ENCODE results near the gene ADGRG6. TPM values are rescaled to one million over a fixed set of nuclear protein-coding genes. Genes with fewer than 3 reads are reported as not detected.

Gene ADGRG6
- total RNA-seq, 1 donor from 2014 or later, result 0.39 TPM

GRCh38 chr6:142303176-142303533, 1.3 kb downstream of the ADGRG6 start:
- Histone ChIP-seq H3K4me2 (no peak overlapping the region), H3K4me1 (no peaks in the 10 kb centered on the region), H4K20me1 (ENCODE audit: low read depth) (no peaks in the 10 kb centered on the region), H3F3A (ENCODE audit: low read depth) (no peaks in the 10 kb centered on the region), H2AFZ (replicated peaks) (no peak overlapping the region), H3K27me3 (peaks cover 45% of the 10 kb centered on the region), H3K4me3 (no peak overlapping the region), H3K9ac (no peak overlapping the region), H3K9me3 (ENCODE audit: low read depth) (no peaks in the 10 kb centered on the region), H3K79me2 (ENCODE audit: low read depth) (no peaks in the 10 kb centered on the region), H3K36me3 (no peaks in the 10 kb centered on the region), H3K27ac (no peak overlapping the region)
- TF ChIP-seq EZH2 (IDR thresholded peaks at IDR 0.05) (no peak), EZH2phosphoT487 (IDR thresholded peaks at IDR 0.05) (no peak)
- TF ChIP-seq, protein P1, sequence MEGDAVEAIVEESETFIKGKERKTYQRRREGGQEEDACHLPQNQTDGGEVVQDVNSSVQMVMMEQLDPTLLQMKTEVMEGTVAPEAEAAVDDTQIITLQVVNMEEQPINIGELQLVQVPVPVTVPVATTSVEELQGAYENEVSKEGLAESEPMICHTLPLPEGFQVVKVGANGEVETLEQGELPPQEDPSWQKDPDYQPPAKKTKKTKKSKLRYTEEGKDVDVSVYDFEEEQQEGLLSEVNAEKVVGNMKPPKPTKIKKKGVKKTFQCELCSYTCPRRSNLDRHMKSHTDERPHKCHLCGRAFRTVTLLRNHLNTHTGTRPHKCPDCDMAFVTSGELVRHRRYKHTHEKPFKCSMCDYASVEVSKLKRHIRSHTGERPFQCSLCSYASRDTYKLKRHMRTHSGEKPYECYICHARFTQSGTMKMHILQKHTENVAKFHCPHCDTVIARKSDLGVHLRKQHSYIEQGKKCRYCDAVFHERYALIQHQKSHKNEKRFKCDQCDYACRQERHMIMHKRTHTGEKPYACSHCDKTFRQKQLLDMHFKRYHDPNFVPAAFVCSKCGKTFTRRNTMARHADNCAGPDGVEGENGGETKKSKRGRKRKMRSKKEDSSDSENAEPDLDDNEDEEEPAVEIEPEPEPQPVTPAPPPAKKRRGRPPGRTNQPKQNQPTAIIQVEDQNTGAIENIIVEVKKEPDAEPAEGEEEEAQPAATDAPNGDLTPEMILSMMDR (IDR thresholded peaks at IDR 0.05), result no peak
- H3K36me3 Mint-ChIP-seq, result no peaks in the 10 kb centered on the region
- peak overlapping the region; percentile 92 for H3K4me3 Mint-ChIP-seq
- no peaks in the 10 kb centered on the region for H3K9me3 Mint-ChIP-seq
- H3K27ac Mint-ChIP-seq, result no peak overlapping the region
- DNase-seq (ENCODE audit: low spot score), result no peak
- H3K27me3 Mint-ChIP-seq (ENCODE audit: insufficient read depth, low read depth), result peaks cover 7% of the 10 kb centered on the region
- peaks cover 9% of the 10 kb centered on the region for H3K4me1 Mint-ChIP-seq

- no peaks in the 10 kb centered on the region for H3K4me1 ChIP-seq
- H3K4me2 ChIP-seq, result no peak overlapping the region
- H3K4me1 Mint-ChIP-seq, result peaks cover 7% of the 10 kb centered on the region
- TF ChIP-seq EZH2 (IDR thresholded peaks at IDR 0.05) (no peak), EZH2phosphoT487 (IDR thresholded peaks at IDR 0.05) (no peak)
- TF ChIP-seq, protein P1 (IDR thresholded peaks at IDR 0.05), result no peak
- H3F3A ChIP-seq (ENCODE audit: low read depth), result no peaks in the 10 kb centered on the region
- peaks cover 7% of the 10 kb centered on the region for H3K27me3 Mint-ChIP-seq (ENCODE audit: insufficient read depth, low read depth)
- H3K27ac Mint-ChIP-seq, result no peak overlapping the region
- no peaks in the 10 kb centered on the region for H3K9me3 Mint-ChIP-seq
- no peak overlapping the region for H3K9ac ChIP-seq
- H3K4me3 ChIP-seq, result no peak overlapping the region
- H3K9me3 ChIP-seq (ENCODE audit: low read depth), result no peaks in the 10 kb centered on the region
- DNase-seq (ENCODE audit: low spot score), result no peak
- H4K20me1 ChIP-seq (ENCODE audit: low read depth), result no peaks in the 10 kb centered on the region
- peaks cover 45% of the 10 kb centered on the region for H3K27me3 ChIP-seq
- H3K27ac ChIP-seq, result no peak overlapping the region
- no peak overlapping the region for H2AFZ ChIP-seq (replicated peaks)
- H3K79me2 ChIP-seq (ENCODE audit: low read depth), result no peaks in the 10 kb centered on the region
- H3K4me3 Mint-ChIP-seq, result no peak overlapping the region
- H3K36me3 Mint-ChIP-seq, result no peaks in the 10 kb centered on the region
- H3K36me3 ChIP-seq, result no peaks in the 10 kb centered on the region
Measured at GRCh38 chr6:142304241-142304640, 2.4 kb downstream of the ADGRG6 start.

- Histone ChIP-seq H3K79me2 (ENCODE audit: low read depth) (no peaks in the 10 kb centered on the region), H3K9ac (no peak overlapping the region), H3K4me2 (no peak overlapping the region), H3K4me1 (no peaks in the 10 kb centered on the region), H3K9me3 (ENCODE audit: low read depth) (no peaks in the 10 kb centered on the region), H3K27me3 (peaks cover 25% of the 10 kb centered on the region), H4K20me1 (ENCODE audit: low read depth) (no peaks in the 10 kb centered on the region), H2AFZ (replicated peaks) (no peak overlapping the region), H3K27ac (no peak overlapping the region), H3F3A (ENCODE audit: low read depth) (no peaks in the 10 kb centered on the region), H3K36me3 (no peaks in the 10 kb centered on the region), H3K4me3 (no peak overlapping the region)
- Mint-ChIP-seq H3K4me1 (peaks cover 4% of the 10 kb centered on the region), H3K4me3 (no peak overlapping the region), H3K27me3 (ENCODE audit: insufficient read depth, low read depth) (peaks cover 3% of the 10 kb centered on the region), H3K9me3 (no peaks in the 10 kb centered on the region), H3K27ac (no peak overlapping the region), H3K36me3 (no peaks in the 10 kb centered on the region)
- no peak for DNase-seq (ENCODE audit: low spot score)
- no peak for TF ChIP-seq EZH2 (IDR thresholded peaks at IDR 0.05)
Measured at GRCh38 chr6:142306736-142307135, 4.9 kb downstream of the ADGRG6 start.

DNA sequence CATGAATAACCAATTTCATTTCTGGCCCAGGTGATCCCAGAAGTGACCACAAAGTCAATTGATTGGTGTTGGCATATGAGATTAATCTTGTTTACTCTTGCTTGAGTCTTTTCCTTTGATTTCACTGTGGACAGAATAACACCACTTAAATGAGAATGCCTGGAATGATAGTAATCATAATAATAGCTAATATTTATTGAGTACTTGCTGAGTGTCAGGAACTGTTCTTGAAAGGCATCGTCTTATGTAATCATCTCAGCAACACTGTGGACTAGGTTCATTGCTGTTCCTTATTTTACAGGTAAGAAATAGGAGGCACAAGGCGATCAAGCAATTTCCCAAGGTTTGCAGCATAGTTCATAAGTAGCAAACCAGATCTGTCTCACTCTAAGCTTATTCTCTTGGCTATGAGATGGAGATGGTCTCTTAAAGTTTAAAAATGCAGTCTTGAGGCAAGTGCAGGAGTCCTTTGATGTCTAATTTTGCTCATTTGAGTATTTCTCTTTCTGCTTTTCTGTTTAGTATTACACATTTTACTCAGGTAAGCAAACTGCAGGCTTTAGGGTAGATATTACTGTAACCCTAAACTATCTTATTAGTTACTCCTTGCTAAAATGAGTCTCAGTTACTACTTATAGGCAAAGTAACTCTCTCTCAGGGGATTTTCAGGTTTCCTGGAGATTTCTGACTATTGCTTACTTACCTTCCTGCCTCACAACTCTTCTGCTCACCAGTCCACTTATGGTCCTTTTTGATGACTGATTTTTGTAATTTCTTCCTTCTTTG, 6.3 kb downstream of the ADGRG6 start:
- Mint-ChIP-seq H3K9me3 (no peaks in the 10 kb centered on the region), H3K4me3 (no peak overlapping the region), H3K4me1 (peaks cover under 1% of the 10 kb centered on the region), H3K36me3 (no peaks in the 10 kb centered on the region), H3K27me3 (ENCODE audit: insufficient read depth, low read depth) (no peaks in the 10 kb centered on the region), H3K27ac (no peak overlapping the region)
- no peaks in the 10 kb centered on the region for H3F3A ChIP-seq (ENCODE audit: low read depth)
- no peaks in the 10 kb centered on the region for H4K20me1 ChIP-seq (ENCODE audit: low read depth)
- H3K27ac ChIP-seq, result no peak overlapping the region
- H3K4me3 ChIP-seq, result no peak overlapping the region
- H3K4me1 ChIP-seq, result no peaks in the 10 kb centered on the region
- H3K79me2 ChIP-seq (ENCODE audit: low read depth), result no peaks in the 10 kb centered on the region
- no peak overlapping the region for H3K9ac ChIP-seq
- H3K4me2 ChIP-seq, result no peak overlapping the region
- H3K36me3 ChIP-seq, result no peaks in the 10 kb centered on the region
- H3K27me3 ChIP-seq, result peaks cover 11% of the 10 kb centered on the region
- H2AFZ ChIP-seq (replicated peaks), result no peak overlapping the region
- no peak for DNase-seq (ENCODE audit: low spot score)
- no peaks in the 10 kb centered on the region for H3K9me3 ChIP-seq (ENCODE audit: low read depth)
- TF ChIP-seq EZH2 (IDR thresholded peaks at IDR 0.05) (no peak), EZH2phosphoT487 (IDR thresholded peaks at IDR 0.05) (no peak)
- TF ChIP-seq, protein P1 (IDR thresholded peaks at IDR 0.05), result no peak
